Activated B cell treated with CpG ODN at 0.5 μM for 24 hours (primary cell): ENCODE measurements around the gene CADM2. TPM values are rescaled to one million over a fixed set of nuclear protein-coding genes. Genes with fewer than 3 reads are reported as not detected.

ENCODE experiments used
- ATAC-seq: fragments of 200-7000 bp; cut with Tn5 transposase; one replicate; pipeline ENCODE4 v1.10.0; 2021; ENCODE audit warnings: low read depth, mild to moderate bottlenecking, moderate library complexity
- CTCF ChIA-PET: fragments of 350-600 bp; sonication (Branson Sonifier 250); formaldehyde crosslinking; loops from one replicate; lab custom pipeline; 2021; ENCODE audit warnings: antibody characterized with exemption; lab: Charles Lee
- POLR2A ChIA-PET: fragments of 350-600 bp; sonication (Branson Sonifier 250); formaldehyde crosslinking; loops from one replicate; lab custom pipeline; 2021; ENCODE audit warnings: antibody characterized with exemption; lab: Charles Lee
- DNase-seq: peaks from one replicate; pipeline ENCODE4 v3.0.0; 2022
- H3K27ac Mint-ChIP-seq: one replicate; pipeline ENCODE4 v1.8.0; 2020; ENCODE audit warnings: mixed read lengths
- H3K27me3 Mint-ChIP-seq: one replicate; pipeline ENCODE4 v1.8.0; 2021; ENCODE audit warnings: mixed read lengths
- H3K36me3 Mint-ChIP-seq: one replicate; pipeline ENCODE4 v1.8.0; 2021; ENCODE audit warnings: low read depth, mixed read lengths
- H3K4me1 Mint-ChIP-seq: one replicate; pipeline ENCODE4 v1.8.0; 2021; ENCODE audit warnings: mixed read lengths
- H3K4me3 Mint-ChIP-seq: one replicate; pipeline ENCODE4 v1.8.0; 2020; ENCODE audit warnings: mild to moderate bottlenecking, mixed read lengths
- H3K9me3 Mint-ChIP-seq: one replicate; pipeline ENCODE4 v1.8.0; 2020; ENCODE audit warnings: mixed read lengths
- CTCF ChIP-seq: fragments of 200-600 bp; IDR thresholded peaks from one replicate; pipeline ENCODE4 v1.8.0; 2022; ENCODE audit warnings: antibody characterized with exemption, mild to moderate bottlenecking
- intact Hi-C: fragments of 100-400 bp; cut with micrococcal nuclease; formaldehyde crosslinking; loops from one replicate; pipeline ENCODE4 v1.15.1; 2024
- total RNA-seq: library from RNA; stranded (reverse); gene quantifications from 2 replicates; pipeline ENCODE4 v1.2.3, GENCODE V29; 2022

CADM2 gene
- total RNA-seq, 1 donor from 2014 or later: not detected

GRCh38 chr3:85652360-85652759 is 693.6 kb downstream of the CADM2 start:
- Mint-ChIP-seq H3K36me3 (no peaks in the 10 kb centered on the region), H3K27ac (no peak overlapping the region), H3K27me3 (no peaks in the 10 kb centered on the region), H3K4me1 (no peaks in the 10 kb centered on the region), H3K4me3 (no peak overlapping the region), H3K9me3 (peaks cover 3% of the 10 kb centered on the region)
- ChIA-PET CTCF (no interaction called here), POLR2A (no interaction called here)
- ATAC-seq (no peak), DNase-seq (no peak)
- intact Hi-C loops: no loop called here
- TF ChIP-seq CTCF: no peak

GRCh38 chr3:85660451-85660850 is 701.7 kb downstream of the CADM2 start:
- Mint-ChIP-seq H3K4me3 (no peak overlapping the region), H3K27ac (no peak overlapping the region), H3K4me1 (no peaks in the 10 kb centered on the region), H3K9me3 (peaks cover 2% of the 10 kb centered on the region), H3K36me3 (no peaks in the 10 kb centered on the region), H3K27me3 (no peaks in the 10 kb centered on the region)
- CTCF ChIA-PET: no interaction called here
- intact Hi-C loops: no loop called here
- TF ChIP-seq CTCF: no peak
- POLR2A ChIA-PET: no interaction called here
- DNase-seq: no peak
- no peak for ATAC-seq

GRCh38 chr3:85662462-85662861 is 703.7 kb downstream of the CADM2 start:
- TF ChIP-seq CTCF: no peak
- Mint-ChIP-seq H3K4me1 (no peaks in the 10 kb centered on the region), H3K27ac (no peak overlapping the region), H3K36me3 (no peaks in the 10 kb centered on the region), H3K9me3 (peaks cover 2% of the 10 kb centered on the region), H3K4me3 (no peak overlapping the region), H3K27me3 (no peaks in the 10 kb centered on the region)
- ChIA-PET CTCF (no interaction called here), POLR2A (no interaction called here)
- no peak for ATAC-seq
- DNase-seq: no peak
- intact Hi-C loops: no loop called here

- ChIA-PET CTCF (no interaction called here), POLR2A (no interaction called here)
- Mint-ChIP-seq H3K27me3 (no peaks in the 10 kb centered on the region), H3K9me3 (no peaks in the 10 kb centered on the region), H3K27ac (no peak overlapping the region), H3K4me3 (no peak overlapping the region), H3K4me1 (no peaks in the 10 kb centered on the region), H3K36me3 (no peaks in the 10 kb centered on the region)
- no peak for TF ChIP-seq CTCF
- DNase-seq (no peak), ATAC-seq (no peak)
- intact Hi-C loops: no loop called here
Measured at GRCh38 chr3:85667744-85668143, 709.0 kb downstream of the CADM2 start.

- Mint-ChIP-seq H3K4me1 (no peaks in the 10 kb centered on the region), H3K27ac (no peak overlapping the region), H3K9me3 (no peaks in the 10 kb centered on the region), H3K27me3 (no peaks in the 10 kb centered on the region), H3K36me3 (no peaks in the 10 kb centered on the region), H3K4me3 (no peak overlapping the region)
- POLR2A ChIA-PET: no interaction called here
- intact Hi-C loops: no loop called here
- DNase-seq (no peak), ATAC-seq (no peak)
- CTCF ChIA-PET: no interaction called here
- TF ChIP-seq CTCF: no peak
Measured at GRCh38 chr3:85670634-85671205, 711.9 kb downstream of the CADM2 start.
